ENCODE measurements around the gene PYCARD. TPM values are rescaled to one million over a fixed set of nuclear protein-coding genes. Genes with fewer than 3 reads are reported as not detected.

The PYCARD gene
- total and polyA plus RNA-seq, 9 of the 15 experiments (the other 6 are each of a cell fraction or from before 2014, with no cell fraction given) = 1.3 to 28.4 (median 6.0) TPM

- no peak for TF ChIP-seq RREB1 (CRISPR knock-in tag; IDR thresholded peaks at IDR 0.05)
- no peak for TF ChIP-seq ZFX (CRISPR knock-in tag; IDR thresholded peaks at IDR 0.05)
- TF ChIP-seq CBFB (CRISPR knock-in tag; IDR thresholded peaks at IDR 0.05) = no peak
- TF ChIP-seq BCL6 (CRISPR knock-in tag; IDR thresholded peaks at IDR 0.05) = no peak
- TF ChIP-seq IRF9 (tag; IDR thresholded peaks at IDR 0.05) = no peak
- TF ChIP-seq GATAD2A (IDR thresholded peaks at IDR 0.05) = no peak
- no peak for TF ChIP-seq ETV5 (CRISPR knock-in tag; IDR thresholded peaks at IDR 0.05; ENCODE audit: low read depth)
- TF ChIP-seq NRF1 (conservative IDR thresholded peaks at IDR 0.05 in 1 of 2, IDR thresholded peaks at IDR 0.05 in 1 of 2) = 0 out of 4 replicates have a peak, but pooled peaks of 1 of the 2 experiments have one; percentile 14
- TF ChIP-seq NR3C1 (CRISPR knock-in tag; IDR thresholded peaks at IDR 0.05) = no peak
- TF ChIP-seq ZZZ3 (IDR thresholded peaks at IDR 0.05) = no peak
- 0 out of 4 replicates have a peak, but pooled peaks of 1 of the 2 experiments have one; percentile 11 for TF ChIP-seq MAZ (CRISPR knock-in tag; conservative IDR thresholded peaks at IDR 0.05 in 1 of 2, IDR thresholded peaks at IDR 0.05 in 1 of 2)
- TF ChIP-seq U2AF1 (optimal IDR thresholded peaks at IDR 0.05; ENCODE audit: low read depth, low read length) = no peak
- TF ChIP-seq RHOXF2B (CRISPR knock-in tag; conservative IDR thresholded peaks at IDR 0.05) = no peak
- no peak for TF ChIP-seq E2F1 (CRISPR knock-in tag; IDR thresholded peaks at IDR 0.05)
- TF ChIP-seq CCNT2 (IDR thresholded peaks at IDR 0.05; ENCODE audit: borderline replicate concordance, extremely low read depth, insufficient read length, low read depth, low read length) = peak; percentile 25
- TF ChIP-seq RNF2 (IDR thresholded peaks at IDR 0.05) = peak; percentile 41; the same call in 1 of the 2 replicates
- TF ChIP-seq CCAR2 (IDR thresholded peaks at IDR 0.05; ENCODE audit: low read depth, low read length) = no peak
- TF ChIP-seq NR2F6 (CRISPR knock-in tag; IDR thresholded peaks at IDR 0.05) = no peak
Observed at GRCh38 chr16:31243734-31244670, 41.4 kb upstream of the PYCARD start (continued).

All from K562 (cell line).